SU-DHL-6 (cell line): ENCODE data around the gene ST3GAL3.

Experiments used
- H2AFZ ChIP-seq: fragments of 200-600 bp; sonication (generic); 2 replicates; pipeline ENCODE4 v1.6.1; 2014; ENCODE audit warnings: low read depth, mild to moderate bottlenecking, moderate library complexity, mixed read lengths, antibody characterized with exemption, low read length; ENCODE audit not compliant: severe bottlenecking
- H3F3A ChIP-seq: fragments of 200-600 bp; shearing (Covaris generic); 2 replicates; pipeline ENCODE4 v1.6.0; 2016; ENCODE audit warnings: antibody characterized with exemption, mild to moderate bottlenecking; ENCODE audit not compliant: insufficient read depth
- H3K27ac ChIP-seq: fragments of 200-600 bp; sonication (generic); 2 replicates; pipeline ENCODE4 v1.5.1; 2016; ENCODE audit warnings: low read depth, mild to moderate bottlenecking, low read length, moderate library complexity, mixed read lengths
- H3K27me3 ChIP-seq: fragments of 200-600 bp; sonication (generic), shearing (Covaris generic); 2 replicates; pipeline ENCODE4 v1.6.0; 2014; ENCODE audit warnings: mild to moderate bottlenecking, low read length
- H3K36me3 ChIP-seq: fragments of 200-600 bp; sonication (generic); 2 replicates; pipeline ENCODE4 v1.6.1; 2014; ENCODE audit warnings: mild to moderate bottlenecking, low read length, mixed read lengths
- H3K4me2 ChIP-seq: fragments of 300-600, 200-600 bp; shearing (Covaris generic), sonication (generic); 2 replicates; pipeline ENCODE4 v1.6.0; 2014; ENCODE audit warnings: low read length, low read depth, mild to moderate bottlenecking; ENCODE audit not compliant: poor library complexity, severe bottlenecking
- H3K4me3 ChIP-seq: fragments of 200-600 bp; sonication (generic); 2 replicates; pipeline ENCODE4 v1.5.1; 2014; ENCODE audit warnings: antibody characterized with exemption, low read length, mild to moderate bottlenecking, mixed read lengths; ENCODE audit not compliant: insufficient read depth, poor library complexity, severe bottlenecking
- H3K79me2 ChIP-seq: fragments of 200-600 bp; sonication (generic); 2 replicates; pipeline ENCODE4 v1.6.1; 2014; ENCODE audit warnings: mild to moderate bottlenecking, low read length, moderate library complexity; ENCODE audit not compliant: insufficient read depth
- H3K9ac ChIP-seq: fragments of 200-600 bp; sonication (generic); 2 replicates; pipeline ENCODE4 v1.7.0; 2014; ENCODE audit warnings: mild to moderate bottlenecking, low read length
- H3K9me2 ChIP-seq: fragments of 200-600 bp; sonication (generic); replicated peaks from 2 replicates; pipeline ENCODE4 v1.6.1; 2014; ENCODE audit warnings: low read length; ENCODE audit not compliant: insufficient read depth
- H3K9me3 ChIP-seq: fragments of 200-600 bp; sonication (generic); 2 replicates; pipeline ENCODE4 v1.6.1; 2014; ENCODE audit warnings: low read length, mixed read lengths; ENCODE audit not compliant: insufficient read depth
- H4K20me1 ChIP-seq: fragments of 200-600 bp; sonication (generic); 2 replicates; pipeline ENCODE4 v1.6.1; 2014; ENCODE audit warnings: low read depth, mild to moderate bottlenecking, antibody characterized with exemption, low read length, moderate library complexity, mixed read lengths
- CTCF ChIP-seq: fragments of 200-600 bp; sonication (generic); IDR thresholded peaks from one replicate; pipeline ENCODE4 v1.5.1; 2017; ENCODE audit warnings: antibody characterized with exemption, mild to moderate bottlenecking, low read length, moderate library complexity; ENCODE audit not compliant: insufficient read depth, poor library complexity, severe bottlenecking
- EZH2phosphoT487 ChIP-seq: fragments of 200-600 bp; sonication (generic), shearing (Covaris generic); conservative IDR thresholded peaks from 2 replicates; pipeline ENCODE4 v1.6.1; 2018; ENCODE audit warnings: mild to moderate bottlenecking, antibody characterized with exemption, low read length, moderate library complexity, mixed read lengths

Gene ST3GAL3

GRCh38 chr1:43822040-43822690 is 114.8 kb downstream of the ST3GAL3 start:
- H3K9ac ChIP-seq, result no peak overlapping the region
- no peak overlapping the region for H3K4me2 ChIP-seq
- TF ChIP-seq CTCF, result no peak
- TF ChIP-seq EZH2phosphoT487, result no peak
- H3F3A ChIP-seq, result no peaks in the 10 kb centered on the region
- H3K36me3 ChIP-seq, result peaks cover 19% of the 10 kb centered on the region
- no peak overlapping the region for H3K27ac ChIP-seq
- no peaks in the 10 kb centered on the region for H4K20me1 ChIP-seq
- H3K9me3 ChIP-seq, result no peaks in the 10 kb centered on the region; the same call in 1 of the 2 replicates
- no peaks in the 10 kb centered on the region for H3K9me2 ChIP-seq
- H3K27me3 ChIP-seq, result no peaks in the 10 kb centered on the region
- H3K4me3 ChIP-seq, result no peak overlapping the region
- H2AFZ ChIP-seq, result no peak overlapping the region
- H3K79me2 ChIP-seq, result no peaks in the 10 kb centered on the region

- H3K4me3 ChIP-seq, result no peak overlapping the region
- no peaks in the 10 kb centered on the region for H3K9me3 ChIP-seq
- H3K9me2 ChIP-seq, result no peaks in the 10 kb centered on the region
- H3K4me2 ChIP-seq, result no peak overlapping the region
- TF ChIP-seq EZH2phosphoT487, result no peak
- no peak for TF ChIP-seq CTCF
- H3K9ac ChIP-seq, result no peak overlapping the region
- no peaks in the 10 kb centered on the region for H3K27me3 ChIP-seq
- H3K27ac ChIP-seq, result no peak overlapping the region
- H3K79me2 ChIP-seq, result no peaks in the 10 kb centered on the region
- no peak overlapping the region for H2AFZ ChIP-seq
- peaks cover 1% of the 10 kb centered on the region; the same call in 1 of the 2 replicates for H3K36me3 ChIP-seq
- H3F3A ChIP-seq, result no peaks in the 10 kb centered on the region
- no peaks in the 10 kb centered on the region for H4K20me1 ChIP-seq
Measured at GRCh38 chr1:43824795-43825194, 117.5 kb downstream of the ST3GAL3 start.

- Histone ChIP-seq H3K9me2 (no peaks in the 10 kb centered on the region), H3K9me3 (no peaks in the 10 kb centered on the region), H3F3A (0 out of 2 replicates have a peak, but pooled peaks cover 5% of the 10 kb centered on the region), H3K36me3 (no peaks in the 10 kb centered on the region), H3K27ac (no peak overlapping the region), H3K9ac (no peak overlapping the region), H4K20me1 (no peaks in the 10 kb centered on the region), H3K79me2 (no peaks in the 10 kb centered on the region), H2AFZ (no peak overlapping the region), H3K4me3 (no peak overlapping the region), H3K27me3 (no peaks in the 10 kb centered on the region), H3K4me2 (no peak overlapping the region)
- TF ChIP-seq EZH2phosphoT487, result no peak
- TF ChIP-seq CTCF, result no peak
Measured at GRCh38 chr1:43828574-43828973, 121.2 kb downstream of the ST3GAL3 start.
